Keratinocyte (primary cell): ENCODE results near the gene IQCK.

Experiments used
- CTCF ChIP-seq, 3 experiments: IDR thresholded peaks in 1 of 3; conservative IDR thresholded peaks in 1 of 3; optimal IDR thresholded peaks in 1 of 3; 2 replicates in 2 of 3; 3 replicates in 1 of 3; pipeline versions ENCODE3 to v1.5.1; 2011; ENCODE audit warnings: low read length in 3 of 3, mild to moderate bottlenecking in 3 of 3, moderate library complexity in 2 of 3, control low read depth in 1 of 3, inconsistent platforms in 1 of 3; ENCODE audit not compliant: insufficient read depth in 2 of 3; ENCODE audit errors: extremely low read depth in 1 of 3
- EZH2 ChIP-seq: IDR thresholded peaks from one replicate; pipeline ENCODE4 v1.6.1; 2012; ENCODE audit warnings: inconsistent platforms, mild to moderate bottlenecking, low read length, moderate library complexity

GRCh38 chr16:19884611-19885450 is 166.8 kb downstream of the IQCK start, which contains the start of gene GPRC5B:
- TF ChIP-seq CTCF (optimal IDR thresholded peaks at IDR 0.05 in 1 of 3, IDR thresholded peaks at IDR 0.05 in 1 of 3, conservative IDR thresholded peaks at IDR 0.05 in 1 of 3; ENCODE audit: extremely low read depth in 1 of 3, insufficient read depth in 2 of 3, low read length in 3 of 3) (peak in 1 of 3 experiments; percentile 35), EZH2 (no peak)
